Transverse colon (tissue), 4 donors: ENCODE data around the gene GGA1. TPM values are rescaled to one million over a fixed set of nuclear protein-coding genes. Genes with fewer than 3 reads are reported as not detected.
"Not testable (repeated sequence)": the region's sequence is repeated elsewhere in the genome, so short reads cannot be mapped to it uniquely, and the experiment has no call there.

Source experiments
- DNase-seq: peaks from one replicate; pipeline ENCODE4 v3.0.0-alpha.2; 2019
- H3K27ac ChIP-seq, 4 donors: fragments of 200-600 bp; sonication (generic); 2 replicates each; pipeline ENCODE4 v1.5.1; 2016 to 2018; ENCODE audit warnings: inconsistent platforms in 4 of 4
- H3K27me3 ChIP-seq: fragments of 200-600 bp; sonication (generic); 2 replicates; pipeline ENCODE4 v1.5.1; 2017; ENCODE audit warnings: inconsistent platforms
- H3K36me3 ChIP-seq, 4 donors: fragments of 200-600 bp; sonication (generic); 2 replicates each; pipeline ENCODE4 v1.5.1; 2017 to 2019; ENCODE audit warnings: inconsistent platforms in 4 of 4
- H3K4me1 ChIP-seq, 4 donors: fragments of 200-600 bp; sonication (generic); 2 replicates each; pipeline ENCODE4 v1.5.1; 2017 to 2020; ENCODE audit warnings: inconsistent platforms in 4 of 4
- H3K4me3 ChIP-seq, 4 donors: fragments of 200-600 bp; sonication (generic); 1 replicate in 1 of 4; 2 replicates in 3 of 4; pipeline versions ENCODE4 v1.5.1 to v1.6.1; 2017 to 2019; ENCODE audit warnings: inconsistent platforms in 4 of 4
- H3K9me3 ChIP-seq, 2 donors: fragments of 200-600 bp; sonication (generic); 2 replicates each; pipeline ENCODE4 v1.5.1; 2017 to 2019; ENCODE audit warnings: inconsistent platforms in 2 of 2
- CTCF ChIP-seq, 5 experiments: fragments of 200-600 bp in 3 of 5; fragments of 450-650 bp in 2 of 5; sonication (generic) in 3 of 5; IDR thresholded peaks; 1 replicate in 2 of 5; 2 replicates in 3 of 5; pipeline ENCODE4 v1.5.1; 2016 to 2017; ENCODE audit warnings: antibody characterized with exemption in 5 of 5, inconsistent platforms in 3 of 5, mild to moderate bottlenecking in 2 of 5, moderate library complexity in 1 of 5
- EP300 ChIP-seq: sonication (generic); formaldehyde crosslinking; IDR thresholded peaks from one replicate; pipeline ENCODE4 v1.6.1; 2017; ENCODE audit warnings: antibody characterized with exemption, low read depth
- POLR2A ChIP-seq: fragments of 450-650 bp; IDR thresholded peaks from one replicate; pipeline ENCODE4 v1.6.1; 2016; ENCODE audit warnings: antibody characterized with exemption, mild to moderate bottlenecking, moderate library complexity
- POLR2AphosphoS5 ChIP-seq, 3 donors: sonication (generic); formaldehyde crosslinking; IDR thresholded peaks; one replicate each; pipeline ENCODE4 v1.6.1; 2016; ENCODE audit warnings: antibody characterized with exemption in 3 of 3
- WGBS, 2 donors: methylation state at CpG; one replicate each; pipeline ENCODE4 v1.1.5; 2018; ENCODE audit warnings: low coverage in 1 of 2; 5-methylcytosine and 5-hydroxymethylcytosine counted together
- in situ Hi-C, 4 donors: fragments of 200-750 bp; cut with MboI; loops; one replicate each; pipeline versions ENCODE4 v1.15.0 to v1.15.1; 2017; ENCODE audit warnings: low sequenced_read_pairs in 3 of 4, low pct_ligation_motif_present in 1 of 4, low pct_unique_long_range_greater_than_20kb in 1 of 4
- intact Hi-C: fragments of 100-400 bp; cut with DNase I; formaldehyde crosslinking; loops from one replicate; pipeline ENCODE4 v1.15.1; 2023; ENCODE audit warnings: low total_unique reads
- total RNA-seq, 4 donors: library from RNA; depleted of rRNA; stranded (reverse); fragments of >200 nt; gene quantifications; one replicate each; pipeline ENCODE4 v1.1.0, GENCODE V29; 2016

Gene GGA1
- total RNA-seq, 4 donors from 2014 or later = 60.1 to 142 (median 73.8) TPM

DNA sequence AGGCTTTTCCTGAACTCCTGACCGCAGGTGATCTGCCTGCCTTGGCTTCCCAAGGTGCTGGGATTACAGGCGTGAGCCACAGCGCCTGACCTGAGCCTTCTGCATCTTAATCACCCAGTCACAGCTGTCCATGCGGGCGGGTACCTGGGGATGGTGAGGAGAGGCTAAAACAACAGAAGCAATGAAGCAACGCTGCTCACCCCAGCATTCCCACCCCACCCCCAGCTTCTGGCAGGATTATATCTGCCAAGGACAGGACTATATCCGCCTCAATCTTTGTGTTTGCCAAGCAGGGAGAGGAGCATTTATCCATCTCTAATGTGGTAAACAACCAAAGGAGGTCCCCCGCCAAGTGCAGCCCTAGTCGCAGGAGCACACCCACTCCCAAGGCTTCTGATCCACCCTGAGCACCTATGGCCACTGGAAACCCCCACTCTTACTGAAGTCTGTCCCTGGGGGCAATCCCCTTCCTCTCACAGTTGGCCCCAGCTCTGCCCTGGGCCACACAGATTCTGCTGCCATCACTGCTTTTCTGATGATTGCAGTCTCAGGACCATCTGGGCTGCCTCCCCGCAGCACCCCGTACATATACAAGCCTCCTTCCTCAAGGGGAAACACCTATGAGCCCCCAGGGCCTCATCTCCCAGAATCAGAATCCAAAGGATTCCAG, 20.0 kb upstream of the GGA1 start:
- H3K9me3 ChIP-seq = no peaks in the 10 kb centered on the region
- TF ChIP-seq EP300 (no peak), CTCF (IDR thresholded peaks at IDR 0.05) (no peak), POLR2A (no peak), POLR2AphosphoS5 (IDR thresholded peaks at IDR 0.05) (no peak)
- no peak overlapping the region for H3K4me3 ChIP-seq
- WGBS, 2 donors = 50% methylated on average over 11 of the region's 11 CpGs; no CpG with 5 or more reads in 1 of the 2 donors
- H3K4me1 ChIP-seq = peaks cover 0 to 25% (median 16%) of the 10 kb centered on the region in 4 donors
- in situ Hi-C loops = loop anchor here in 1 of 4 donors (10.0 kb wide), 1 partner anchor 54 kb away; no protein-coding TSS in a partner anchor
- H3K27me3 ChIP-seq = no peaks in the 10 kb centered on the region
- intact Hi-C loops = no loop called here
- no peaks in the 10 kb centered on the region for H3K36me3 ChIP-seq
- peak overlapping the region; percentile 37 to 75 (median 64) for H3K27ac ChIP-seq
- DNase-seq = peak; percentile 76

- Histone ChIP-seq H3K27me3 (no peaks in the 10 kb centered on the region), H3K4me1 (peaks cover 0 to 25% (median 16%) of the 10 kb centered on the region in 4 donors), H3K4me3 (no peak overlapping the region), H3K27ac (peak overlapping the region in 2 of 4 donors; percentile 62 to 75), H3K9me3 (no peaks in the 10 kb centered on the region), H3K36me3 (no peaks in the 10 kb centered on the region)
- TF ChIP-seq POLR2A (no peak), CTCF (IDR thresholded peaks at IDR 0.05) (no peak), EP300 (no peak)
- WGBS, 2 donors = 85% methylated on average over 5 of the region's 5 CpGs; no CpG with 5 or more reads in 1 of the 2 donors
- intact Hi-C loops = no loop called here
- no peak for DNase-seq
- in situ Hi-C loops = loop anchor here in 1 of 4 donors (10.0 kb wide), 1 partner anchor 55 kb away; no protein-coding TSS in a partner anchor
Observed at GRCh38 chr22:37589636-37590035, 19.0 kb upstream of the GGA1 start.

DNA sequence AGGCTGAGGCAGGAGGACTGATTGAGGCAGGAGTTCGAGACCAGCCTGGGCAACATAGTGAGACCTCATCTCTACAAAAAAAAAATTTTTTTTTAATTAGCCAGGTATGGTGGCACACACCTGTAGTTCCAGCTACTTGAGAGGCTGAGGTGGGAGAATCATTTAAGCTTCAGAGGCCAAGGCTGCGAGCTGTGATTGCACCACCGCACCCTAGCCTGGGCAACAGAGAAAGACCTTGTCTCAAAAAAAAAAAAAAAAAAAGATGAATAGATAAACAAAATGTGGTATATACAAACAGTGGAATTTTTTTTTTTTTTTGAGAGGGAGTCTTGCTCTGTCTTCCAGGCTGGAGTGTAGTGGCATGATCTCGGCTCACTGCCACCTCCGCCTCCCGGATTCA, 17.6 kb upstream of the GGA1 start:
- intact Hi-C loops, in situ Hi-C loops, H3K36me3 ChIP-seq, H3K9me3 ChIP-seq, H3K4me3 ChIP-seq, H3K27me3 ChIP-seq, DNase-seq: not testable (repeated sequence)
- H3K4me1 ChIP-seq = peaks cover 0 to 25% (median 16%) of the 10 kb centered on the region in 4 donors
- peak overlapping the region in 1 of 4 donors; percentile 17 for H3K27ac ChIP-seq
- 77 to 84% methylated on average over 5 to 6 of the region's 6 CpGs for WGBS, 2 donors

DNA sequence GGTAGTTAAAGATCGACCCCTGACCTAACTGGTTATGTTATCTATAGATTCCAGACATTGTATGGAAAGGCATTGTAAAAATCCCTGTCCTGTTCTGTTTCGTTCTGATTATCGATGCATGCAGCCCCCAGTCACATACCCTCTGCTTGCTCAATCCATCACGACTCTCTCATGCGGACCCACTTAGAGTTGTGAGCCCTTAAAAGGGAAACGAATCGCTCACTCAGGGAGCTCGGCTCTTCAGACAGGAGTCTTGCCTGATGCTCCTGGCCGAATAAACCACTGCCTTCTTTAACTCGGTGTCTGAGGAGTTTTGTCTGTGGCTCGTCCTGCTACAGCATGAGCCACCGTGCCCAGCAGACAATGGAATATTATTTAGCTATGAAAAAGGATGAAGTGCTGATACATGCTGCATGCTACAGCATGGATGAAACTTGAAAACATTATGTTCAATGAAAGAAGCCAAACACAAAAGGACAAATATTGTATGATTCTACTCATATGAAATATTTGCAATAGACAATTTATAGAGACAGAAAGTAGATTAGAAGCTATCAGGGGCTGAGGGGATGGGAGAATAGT, 16.7 kb upstream of the GGA1 start:
- Histone ChIP-seq H3K4me3 (no peak overlapping the region), H3K27me3 (no peaks in the 10 kb centered on the region), H3K4me1 (peaks cover 0 to 25% (median 16%) of the 10 kb centered on the region in 4 donors), H3K36me3 (no peaks in the 10 kb centered on the region), H3K9me3 (no peaks in the 10 kb centered on the region), H3K27ac (peak overlapping the region in 3 of 4 donors; percentile 30 to 48 (median 40))
- 79 to 89% methylated on average over 7 to 12 of the region's 12 CpGs for WGBS, 2 donors
- in situ Hi-C loops = no loop called here
- intact Hi-C loops = no loop called here
- no peak for TF ChIP-seq POLR2A
- TF ChIP-seq CTCF (IDR thresholded peaks at IDR 0.05) = no peak
- no peak for TF ChIP-seq EP300
- no peak for TF ChIP-seq POLR2AphosphoS5 (IDR thresholded peaks at IDR 0.05)
- DNase-seq = no peak
